ENCODE results near the gene ASIC1.

Gene ASIC1

GRCh38 chr12:50107416-50108268 lies 50.2 kb downstream of the ASIC1 start:
- no peak for DNase-seq (ENCODE audit: low spot score)
- H3K4me1 Mint-ChIP-seq (ENCODE audit: low read depth), result peaks cover 7% of the 10 kb centered on the region
- H3K4me3 Mint-ChIP-seq, result no peak overlapping the region
- peaks cover 4% of the 10 kb centered on the region for H3K36me3 Mint-ChIP-seq (ENCODE audit: low read depth)
- H3K27ac Mint-ChIP-seq, result no peak overlapping the region
- H3K9me3 Mint-ChIP-seq, result no peaks in the 10 kb centered on the region
- no peaks in the 10 kb centered on the region for H3K27me3 Mint-ChIP-seq (ENCODE audit: low read depth)

- Mint-ChIP-seq H3K4me3 (no peak overlapping the region), H3K36me3 (ENCODE audit: low read depth) (peaks cover 10% of the 10 kb centered on the region), H3K27ac (no peak overlapping the region), H3K27me3 (ENCODE audit: low read depth) (no peaks in the 10 kb centered on the region), H3K9me3 (no peaks in the 10 kb centered on the region), H3K4me1 (ENCODE audit: low read depth) (peaks cover 7% of the 10 kb centered on the region)
- DNase-seq (ENCODE audit: low spot score), result no peak
These were observed 51.9 kb downstream of the ASIC1 start for GRCh38 chr12:50109319-50109718.

- H3K4me3 Mint-ChIP-seq, result peak overlapping the region; percentile 26
- no peaks in the 10 kb centered on the region for H3K27me3 Mint-ChIP-seq (ENCODE audit: low read depth)
- peak overlapping the region; percentile 73 for H3K27ac Mint-ChIP-seq
- H3K4me1 Mint-ChIP-seq (ENCODE audit: low read depth), result peaks cover 9% of the 10 kb centered on the region
- H3K36me3 Mint-ChIP-seq (ENCODE audit: low read depth), result peaks cover 12% of the 10 kb centered on the region
- DNase-seq (ENCODE audit: low spot score), result no peak
- H3K9me3 Mint-ChIP-seq, result no peaks in the 10 kb centered on the region
These were observed 52.8 kb downstream of the ASIC1 start for GRCh38 chr12:50110127-50110761.

GRCh38 chr12:50110762-50111351 lies 53.5 kb downstream of the ASIC1 start:
- Mint-ChIP-seq H3K27ac (peak overlapping the region; percentile 100), H3K4me3 (peak overlapping the region; percentile 99), H3K27me3 (ENCODE audit: low read depth) (no peaks in the 10 kb centered on the region), H3K36me3 (ENCODE audit: low read depth) (peaks cover 17% of the 10 kb centered on the region), H3K4me1 (ENCODE audit: low read depth) (peaks cover 11% of the 10 kb centered on the region), H3K9me3 (no peaks in the 10 kb centered on the region)
- DNase-seq (ENCODE audit: low spot score), result no peak

DNA sequence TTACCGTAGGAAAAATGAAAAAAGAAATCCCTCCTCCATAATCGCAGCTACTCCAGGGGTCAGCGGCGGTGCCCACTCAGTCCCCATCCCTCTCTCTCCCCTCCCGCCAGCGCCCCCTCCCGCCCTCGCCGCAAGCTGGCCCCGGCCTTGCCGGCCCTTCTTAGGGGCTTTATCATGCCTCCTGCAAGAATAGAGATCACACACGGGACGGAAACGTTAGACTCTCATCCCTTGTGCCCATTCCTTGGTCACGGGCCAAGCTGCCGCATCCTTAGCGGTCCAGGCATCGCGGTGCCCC lies 53.9 kb downstream of the ASIC1 start:
- Mint-ChIP-seq H3K36me3 (ENCODE audit: low read depth) (peaks cover 19% of the 10 kb centered on the region), H3K9me3 (no peaks in the 10 kb centered on the region), H3K27me3 (ENCODE audit: low read depth) (no peaks in the 10 kb centered on the region), H3K4me3 (peak overlapping the region; percentile 99), H3K27ac (peak overlapping the region; percentile 100), H3K4me1 (ENCODE audit: low read depth) (peaks cover 11% of the 10 kb centered on the region)
- no peak for DNase-seq (ENCODE audit: low spot score)

GRCh38 chr12:50111693-50112455 lies 54.5 kb downstream of the ASIC1 start, which contains the start of gene COX14:
Gene COX14, plus strand, starts transcription at chr12:50112236. Its CDS starts 7,808 bp downstream, at chr12:50120044.
- Mint-ChIP-seq H3K27me3 (ENCODE audit: low read depth) (no peaks in the 10 kb centered on the region), H3K4me3 (peak within 1 kb of the TSS; percentile 99), H3K27ac (peak within 1 kb of the TSS; percentile 100), H3K9me3 (no peaks in the 10 kb centered on the region), H3K4me1 (ENCODE audit: low read depth) (peaks cover 13% of the 10 kb centered on the region), H3K36me3 (ENCODE audit: low read depth) (peaks cover 23% of the 10 kb centered on the region)
- peak; percentile 99 for DNase-seq (ENCODE audit: low spot score)

- H3K36me3 Mint-ChIP-seq (ENCODE audit: low read depth), result peaks cover 26% of the 10 kb centered on the region
- no peaks in the 10 kb centered on the region for H3K9me3 Mint-ChIP-seq
- H3K27me3 Mint-ChIP-seq (ENCODE audit: low read depth), result no peaks in the 10 kb centered on the region
- DNase-seq (ENCODE audit: low spot score), result no peak
- peaks cover 13% of the 10 kb centered on the region for H3K4me1 Mint-ChIP-seq (ENCODE audit: low read depth)
- H3K27ac Mint-ChIP-seq, result peak overlapping the region; percentile 100
- H3K4me3 Mint-ChIP-seq, result peak overlapping the region; percentile 99
These were observed 55.2 kb downstream of the ASIC1 start for GRCh38 chr12:50112456-50113218.

GRCh38 chr12:50117057-50117622 lies 59.7 kb downstream of the ASIC1 start:
- DNase-seq (ENCODE audit: low spot score), result no peak
- Mint-ChIP-seq H3K27me3 (ENCODE audit: low read depth) (no peaks in the 10 kb centered on the region), H3K4me1 (ENCODE audit: low read depth) (peaks cover 9% of the 10 kb centered on the region), H3K4me3 (no peak overlapping the region), H3K36me3 (ENCODE audit: low read depth) (peaks cover 43% of the 10 kb centered on the region), H3K27ac (no peak overlapping the region), H3K9me3 (no peaks in the 10 kb centered on the region)

DNA sequence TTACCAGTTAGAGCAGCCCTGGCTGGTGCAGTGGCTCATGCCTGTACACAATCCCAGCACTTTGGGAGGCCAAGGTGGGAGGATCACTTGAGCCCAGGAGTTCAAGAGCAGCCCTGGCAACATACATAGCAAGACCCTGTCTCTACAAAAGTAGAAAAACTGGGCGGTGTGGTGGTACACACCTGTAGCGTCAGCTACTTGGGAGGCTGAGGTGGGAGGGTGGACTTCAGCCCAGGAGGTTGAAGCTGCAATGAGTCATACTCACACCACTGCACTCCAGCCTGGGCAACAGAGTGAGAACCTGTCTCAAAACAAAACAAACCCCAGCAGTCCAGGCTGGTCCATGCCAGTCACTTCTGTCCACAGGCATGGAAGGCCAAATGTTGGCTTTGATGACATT lies 62.0 kb downstream of the ASIC1 start:
- no peak for DNase-seq (ENCODE audit: low spot score)
- Mint-ChIP-seq H3K4me3 (no peak overlapping the region), H3K9me3 (no peaks in the 10 kb centered on the region), H3K4me1 (ENCODE audit: low read depth) (peaks cover 8% of the 10 kb centered on the region), H3K27ac (no peak overlapping the region), H3K27me3 (ENCODE audit: low read depth) (no peaks in the 10 kb centered on the region), H3K36me3 (ENCODE audit: low read depth) (peaks cover 41% of the 10 kb centered on the region)

GRCh38 chr12:50120521-50120920 lies 63.1 kb downstream of the ASIC1 start:
- H3K27ac Mint-ChIP-seq, result no peak overlapping the region
- H3K4me1 Mint-ChIP-seq (ENCODE audit: low read depth), result peaks cover 12% of the 10 kb centered on the region

GRCh38 chr12:50120953-50121352 lies 63.6 kb downstream of the ASIC1 start:
- H3K27me3 Mint-ChIP-seq (ENCODE audit: low read depth), result no peaks in the 10 kb centered on the region
- DNase-seq (ENCODE audit: low spot score), result no peak
- peaks cover 36% of the 10 kb centered on the region for H3K36me3 Mint-ChIP-seq (ENCODE audit: low read depth)
- H3K4me3 Mint-ChIP-seq, result no peak overlapping the region
- H3K9me3 Mint-ChIP-seq, result no peaks in the 10 kb centered on the region
- H3K27ac Mint-ChIP-seq, result no peak overlapping the region
- peaks cover 13% of the 10 kb centered on the region for H3K4me1 Mint-ChIP-seq (ENCODE audit: low read depth)

More at GRCh38 chr12:50120521-50120920, 63.1 kb downstream of the ASIC1 start:
- H3K4me3 Mint-ChIP-seq, result no peak overlapping the region
- no peak for DNase-seq (ENCODE audit: low spot score)
- H3K9me3 Mint-ChIP-seq, result no peaks in the 10 kb centered on the region
- no peaks in the 10 kb centered on the region for H3K27me3 Mint-ChIP-seq (ENCODE audit: low read depth)
- peaks cover 40% of the 10 kb centered on the region for H3K36me3 Mint-ChIP-seq (ENCODE audit: low read depth)

DNA sequence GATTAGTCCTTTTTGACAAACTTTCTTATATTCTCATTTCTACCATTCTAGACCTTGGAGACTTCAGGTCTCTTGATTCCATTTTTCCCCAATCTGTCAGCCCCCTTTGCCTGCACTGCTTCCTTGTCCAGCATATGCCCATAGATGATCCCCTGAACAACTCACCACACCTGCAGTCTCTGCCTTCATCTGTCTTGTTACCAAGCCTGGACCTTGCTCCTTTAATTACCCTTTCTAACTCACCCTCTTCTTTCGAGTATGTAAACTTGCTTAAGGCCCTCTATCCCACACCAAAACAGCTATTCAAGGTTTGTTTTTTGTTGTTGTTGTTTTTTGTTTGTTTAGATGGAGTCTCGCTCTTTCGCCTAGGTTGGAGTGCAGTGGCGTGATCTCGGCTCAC lies 64.2 kb downstream of the ASIC1 start:
- Mint-ChIP-seq H3K4me3 (no peak overlapping the region), H3K36me3 (ENCODE audit: low read depth) (peaks cover 33% of the 10 kb centered on the region), H3K4me1 (ENCODE audit: low read depth) (peaks cover 11% of the 10 kb centered on the region), H3K27ac (no peak overlapping the region), H3K9me3 (no peaks in the 10 kb centered on the region), H3K27me3 (ENCODE audit: low read depth) (no peaks in the 10 kb centered on the region)
- no peak for DNase-seq (ENCODE audit: low spot score)

DNA sequence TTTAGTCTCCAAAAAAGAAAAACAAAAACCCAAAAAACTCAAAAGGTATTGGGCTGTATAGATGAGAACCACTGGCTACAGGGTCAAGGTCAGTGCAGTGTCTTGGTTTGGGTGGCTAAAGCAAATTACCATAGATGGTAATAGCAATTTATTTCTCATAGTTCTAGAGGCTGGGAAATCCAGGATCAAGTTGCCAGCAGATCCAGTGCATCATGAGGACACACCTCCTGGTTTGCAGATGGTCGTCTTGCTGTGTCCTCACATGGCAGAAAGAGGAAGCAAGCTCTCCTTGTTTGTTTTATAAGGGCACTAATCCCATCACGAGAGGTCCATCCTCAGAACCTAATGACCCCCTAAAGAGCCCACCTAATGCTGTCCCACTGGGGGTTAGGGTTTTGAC lies 65.8 kb downstream of the ASIC1 start:
- peaks cover 38% of the 10 kb centered on the region for H3K36me3 Mint-ChIP-seq (ENCODE audit: low read depth)
- no peak overlapping the region for H3K4me3 Mint-ChIP-seq
- no peak for DNase-seq (ENCODE audit: low spot score)
- H3K27ac Mint-ChIP-seq, result no peak overlapping the region
- no peaks in the 10 kb centered on the region for H3K9me3 Mint-ChIP-seq
- H3K27me3 Mint-ChIP-seq (ENCODE audit: low read depth), result no peaks in the 10 kb centered on the region
- peaks cover 14% of the 10 kb centered on the region for H3K4me1 Mint-ChIP-seq (ENCODE audit: low read depth)

Measured in T-helper 2 cell treated with Interferon-gamma antibody and Interleukin-4, amounts not matched to agents 5 μg/mL and 100 μg/mL, for 36 hours (primary cell).